ENCODE data around the gene KCTD21.

Gene KCTD21

GRCh38 chr11:78190871-78191538, 2.6 kb upstream of the KCTD21 start:
- DNase-seq (ENCODE audit: extremely low spot score): no peak
- ChIA-PET POLR2A (no interaction called here), CTCF (interaction anchor here (1.2 kb wide), 1 partner anchor 37 kb away, joined by 4 read pairs; no protein-coding TSS in a partner anchor)
- no peak for TF ChIP-seq CTCF (IDR thresholded peaks at IDR 0.05; ENCODE audit: control extremely low read depth, extremely low read depth, low read depth, missing control alignments)

- POLR2A ChIA-PET: no interaction called here
- DNase-seq (ENCODE audit: extremely low spot score): no peak
- CTCF ChIA-PET: interaction anchor here (1.2 to 1.9 kb wide), 3 partner anchors 23 to 230 kb away, joined by 4 read pairs; no protein-coding TSS in a partner anchor
- TF ChIP-seq CTCF (IDR thresholded peaks at IDR 0.05; ENCODE audit: control extremely low read depth, extremely low read depth, low read depth, missing control alignments): no peak
Observed at GRCh38 chr11:78190374-78190773, 1.9 kb upstream of the KCTD21 start.

- ChIA-PET POLR2A (no interaction called here), CTCF (interaction anchor here (0.8 to 1.9 kb wide), 4 partner anchors 14 to 231 kb away, joined by 4 to 5 read pairs (median 4); no protein-coding TSS in a partner anchor)
- DNase-seq (ENCODE audit: extremely low spot score): no peak
- no peak for TF ChIP-seq CTCF (IDR thresholded peaks at IDR 0.05; ENCODE audit: control extremely low read depth, extremely low read depth, low read depth, missing control alignments)
Observed at GRCh38 chr11:78189851-78190250, 1.4 kb upstream of the KCTD21 start.

- TF ChIP-seq CTCF (IDR thresholded peaks at IDR 0.05; ENCODE audit: control extremely low read depth, extremely low read depth, low read depth, missing control alignments): no peak
- POLR2A ChIA-PET: no interaction called here
- CTCF ChIA-PET: interaction anchor here (0.8 to 1.9 kb wide), 4 partner anchors 13 to 231 kb away, joined by 4 to 6 read pairs (median 4); no protein-coding TSS in a partner anchor
- no peak for DNase-seq (ENCODE audit: extremely low spot score)
Observed at GRCh38 chr11:78189174-78189724, 823 bp upstream of the KCTD21 start.

GRCh38 chr11:78187366-78188285, 800 bp downstream of the KCTD21 start:
- CTCF ChIA-PET: interaction anchor here (0.9 to 1.5 kb wide), 2 partner anchors 41 to 50 kb away, joined by 3 to 6 read pairs; no protein-coding TSS in a partner anchor
- peak; percentile 77 for DNase-seq (ENCODE audit: extremely low spot score)
- POLR2A ChIA-PET: interaction anchor here (0.6 to 0.7 kb wide), 3 partner anchors 138 to 705 kb away, joined by 5 to 10 read pairs (median 7); no protein-coding TSS in a partner anchor
- no peak for TF ChIP-seq CTCF (IDR thresholded peaks at IDR 0.05; ENCODE audit: control extremely low read depth, extremely low read depth, low read depth, missing control alignments)

GRCh38 chr11:78181185-78181584, 7.2 kb downstream of the KCTD21 start:
- no peak for DNase-seq (ENCODE audit: extremely low spot score)
- CTCF ChIA-PET: no interaction called here
- POLR2A ChIA-PET: no interaction called here
- no peak for TF ChIP-seq CTCF (IDR thresholded peaks at IDR 0.05; ENCODE audit: control extremely low read depth, extremely low read depth, low read depth, missing control alignments)
